MM.1S (cell line): ENCODE data around the gene HTR1D.

ENCODE experiments used
- EZH2 ChIP-seq: fragments of 300-600 bp; sonication (generic); optimal IDR thresholded peaks from 2 replicates; pipeline ENCODE3; 2017; ENCODE audit warnings: low read depth, mild to moderate bottlenecking, antibody characterized with exemption, low read length, mixed read lengths
- TF ChIP-seq, protein P1 (sequence below): fragments of 300-600 bp; sonication (generic); IDR thresholded peaks from 2 replicates; pipeline ENCODE4 v1.5.1; 2016; ENCODE audit warnings: antibody characterized with exemption, low read length, mixed read lengths

DNA sequence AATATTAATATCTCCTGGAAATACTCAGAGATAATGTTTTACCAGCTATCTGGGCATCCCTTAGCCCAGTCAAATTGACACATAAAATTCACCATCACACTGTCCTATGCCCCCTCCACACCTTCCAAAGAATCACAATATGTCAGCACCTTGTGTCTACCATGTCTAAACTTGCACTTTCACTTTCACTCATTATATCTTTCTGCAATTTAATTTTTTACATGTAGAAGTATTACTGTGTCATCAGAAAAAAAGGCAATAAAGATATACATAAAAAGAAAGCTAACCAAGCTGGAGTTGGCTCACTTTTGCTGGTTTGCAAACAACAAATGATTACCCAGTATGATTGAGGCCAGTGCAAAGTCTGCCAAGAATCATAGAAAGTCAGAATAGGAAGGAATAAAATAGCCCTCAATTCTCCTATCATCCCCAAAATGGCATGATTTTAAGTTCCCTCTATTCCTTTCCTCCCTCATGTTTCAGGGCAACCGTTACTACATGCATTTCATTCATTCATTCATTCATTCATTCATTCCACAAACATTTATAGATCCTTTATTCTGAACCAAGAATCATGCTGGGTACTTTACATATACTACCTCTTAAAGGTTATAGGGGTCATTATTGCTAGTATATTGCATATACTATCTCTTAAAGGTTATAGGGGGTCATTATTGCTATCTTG, 42.7 kb downstream of the HTR1D start:
- TF ChIP-seq, protein P1, sequence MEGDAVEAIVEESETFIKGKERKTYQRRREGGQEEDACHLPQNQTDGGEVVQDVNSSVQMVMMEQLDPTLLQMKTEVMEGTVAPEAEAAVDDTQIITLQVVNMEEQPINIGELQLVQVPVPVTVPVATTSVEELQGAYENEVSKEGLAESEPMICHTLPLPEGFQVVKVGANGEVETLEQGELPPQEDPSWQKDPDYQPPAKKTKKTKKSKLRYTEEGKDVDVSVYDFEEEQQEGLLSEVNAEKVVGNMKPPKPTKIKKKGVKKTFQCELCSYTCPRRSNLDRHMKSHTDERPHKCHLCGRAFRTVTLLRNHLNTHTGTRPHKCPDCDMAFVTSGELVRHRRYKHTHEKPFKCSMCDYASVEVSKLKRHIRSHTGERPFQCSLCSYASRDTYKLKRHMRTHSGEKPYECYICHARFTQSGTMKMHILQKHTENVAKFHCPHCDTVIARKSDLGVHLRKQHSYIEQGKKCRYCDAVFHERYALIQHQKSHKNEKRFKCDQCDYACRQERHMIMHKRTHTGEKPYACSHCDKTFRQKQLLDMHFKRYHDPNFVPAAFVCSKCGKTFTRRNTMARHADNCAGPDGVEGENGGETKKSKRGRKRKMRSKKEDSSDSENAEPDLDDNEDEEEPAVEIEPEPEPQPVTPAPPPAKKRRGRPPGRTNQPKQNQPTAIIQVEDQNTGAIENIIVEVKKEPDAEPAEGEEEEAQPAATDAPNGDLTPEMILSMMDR, result no peak
- no peak for TF ChIP-seq EZH2
